Neural progenitor cell (in vitro differentiated cells): ENCODE results near the gene SLC51A. TPM values are rescaled to one million over a fixed set of nuclear protein-coding genes. Genes with fewer than 3 reads are reported as not detected.

Source experiments
- DNase-seq: peaks from one replicate; pipeline ENCODE4 v3.0.0-alpha.2; 2016; ENCODE audit warnings: low spot score
- H2AFZ ChIP-seq: fragments of 200-600 bp; sonication (generic); replicated peaks from 2 replicates; pipeline ENCODE4 v1.6.1; 2016; ENCODE audit warnings: antibody characterized with exemption
- H3F3A ChIP-seq: fragments of 200-600 bp; sonication (generic); 2 replicates; pipeline ENCODE4 v1.6.1; 2016; ENCODE audit warnings: antibody characterized with exemption, low read depth
- H3K27ac ChIP-seq: fragments of 200-600 bp; sonication (generic); 2 replicates; pipeline ENCODE4 v1.5.1; 2016; ENCODE audit warnings: mild to moderate bottlenecking
- H3K27me3 ChIP-seq: fragments of 200-600 bp; sonication (generic); 2 replicates; pipeline ENCODE4 v1.6.1; 2016; ENCODE audit warnings: mild to moderate bottlenecking, moderate library complexity
- H3K36me3 ChIP-seq: fragments of 200-600 bp; sonication (generic); 2 replicates; pipeline ENCODE4 v1.5.1; 2016
- H3K4me1 ChIP-seq: fragments of 200-600 bp; sonication (generic); 2 replicates; pipeline ENCODE4 v1.6.1; 2016; ENCODE audit warnings: mixed run types
- H3K4me2 ChIP-seq: fragments of 200-600 bp; sonication (generic); 2 replicates; pipeline ENCODE4 v1.6.1; 2016
- H3K4me3 ChIP-seq: fragments of 200-600 bp; sonication (generic); 2 replicates; pipeline ENCODE4 v1.5.1; 2016
- H3K79me2 ChIP-seq: fragments of 200-600 bp; sonication (generic); 2 replicates; pipeline ENCODE4 v1.6.1; 2016; ENCODE audit warnings: low read depth
- H3K9ac ChIP-seq: fragments of 200-600 bp; sonication (generic); 2 replicates; pipeline ENCODE4 v1.6.1; 2016
- H3K9me3 ChIP-seq: fragments of 200-600 bp; sonication (generic); 2 replicates; pipeline ENCODE4 v1.5.1; 2016; ENCODE audit warnings: low read depth
- H4K20me1 ChIP-seq: fragments of 200-600 bp; sonication (generic); 2 replicates; pipeline ENCODE4 v1.6.1; 2016; ENCODE audit warnings: low read depth
- H3K27ac Mint-ChIP-seq: 3 replicates; pipeline ENCODE4 v1.8.0; 2021; ENCODE audit warnings: mixed read lengths
- H3K27me3 Mint-ChIP-seq: 2 replicates; pipeline ENCODE4 v1.8.0; 2022; ENCODE audit warnings: low read depth, mild to moderate bottlenecking, inconsistent platforms, moderate library complexity, mixed read lengths; ENCODE audit not compliant: insufficient read depth
- H3K36me3 Mint-ChIP-seq: 3 replicates; pipeline ENCODE4 v1.8.0; 2021; ENCODE audit warnings: mixed read lengths
- H3K4me1 Mint-ChIP-seq: 3 replicates; pipeline ENCODE4 v1.8.0; 2021; ENCODE audit warnings: mixed read lengths
- H3K4me3 Mint-ChIP-seq: 3 replicates; pipeline ENCODE4 v1.8.0; 2021; ENCODE audit warnings: mild to moderate bottlenecking, moderate library complexity, mixed read lengths
- H3K9me3 Mint-ChIP-seq: 3 replicates; pipeline ENCODE4 v1.8.0; 2020; ENCODE audit warnings: mixed read lengths
- CTCF ChIP-seq: fragments of 200-600 bp; sonication (generic); IDR thresholded peaks from 2 replicates; pipeline ENCODE4 v1.5.1; 2017; ENCODE audit warnings: antibody characterized with exemption, mild to moderate bottlenecking
- EZH2 ChIP-seq: fragments of 200-600 bp; sonication (generic); IDR thresholded peaks from 2 replicates; pipeline ENCODE4 v1.6.1; 2017; ENCODE audit warnings: antibody characterized with exemption, mild to moderate bottlenecking, moderate library complexity
- EZH2phosphoT487 ChIP-seq: fragments of 200-600 bp; sonication (generic); IDR thresholded peaks from 2 replicates; pipeline ENCODE4 v1.6.1; 2017; ENCODE audit warnings: antibody characterized with exemption
- total RNA-seq: library from RNA; depleted of rRNA; stranded (reverse); fragments of >200 nt; gene quantifications from 2 replicates; pipeline ENCODE4 v1.2.3, GENCODE V29; 2015; ENCODE audit warnings: low replicate concordance

SLC51A gene
- total RNA-seq, 1 donor from 2014 or later = not detected

- Histone ChIP-seq H3K27me3 (peaks cover 19% of the 10 kb centered on the region), H4K20me1 (no peaks in the 10 kb centered on the region), H3K4me3 (no peak overlapping the region), H3K9ac (no peak overlapping the region), H3K9me3 (no peaks in the 10 kb centered on the region), H3K36me3 (no peaks in the 10 kb centered on the region), H3K79me2 (no peaks in the 10 kb centered on the region), H3K4me2 (no peak overlapping the region), H2AFZ (no peak overlapping the region), H3K4me1 (peaks cover 18% of the 10 kb centered on the region), H3F3A (peaks cover 6% of the 10 kb centered on the region), H3K27ac (no peak overlapping the region)
- Mint-ChIP-seq H3K27ac (no peak overlapping the region), H3K4me3 (peak overlapping the region; percentile 24), H3K9me3 (no peaks in the 10 kb centered on the region), H3K4me1 (peaks cover 23% of the 10 kb centered on the region), H3K27me3 (peaks cover 12% of the 10 kb centered on the region), H3K36me3 (no peaks in the 10 kb centered on the region)
- no peak for TF ChIP-seq CTCF
- no peak for TF ChIP-seq EZH2phosphoT487
- no peak for TF ChIP-seq EZH2
- DNase-seq = no peak
Observed at GRCh38 chr3:196220991-196221390, 4.7 kb downstream of the SLC51A start.

- H3K4me3 ChIP-seq = no peak overlapping the region
- TF ChIP-seq EZH2 (no peak), CTCF (no peak), EZH2phosphoT487 (no peak)
- Mint-ChIP-seq H3K36me3 (no peaks in the 10 kb centered on the region), H3K4me1 (peaks cover 22% of the 10 kb centered on the region), H3K27ac (no peak overlapping the region), H3K27me3 (peaks cover 9% of the 10 kb centered on the region), H3K4me3 (no peak overlapping the region), H3K9me3 (no peaks in the 10 kb centered on the region)
- H3K9me3 ChIP-seq = no peaks in the 10 kb centered on the region
- DNase-seq = no peak
- no peaks in the 10 kb centered on the region for H3K27me3 ChIP-seq
- H3K4me1 ChIP-seq = peaks cover 8% of the 10 kb centered on the region
- H3K36me3 ChIP-seq = no peaks in the 10 kb centered on the region
- H3K27ac ChIP-seq = no peak overlapping the region
- no peaks in the 10 kb centered on the region for H3K79me2 ChIP-seq
- H3F3A ChIP-seq = no peaks in the 10 kb centered on the region
- H4K20me1 ChIP-seq = no peaks in the 10 kb centered on the region
- no peak overlapping the region for H3K9ac ChIP-seq
- no peak overlapping the region for H2AFZ ChIP-seq
- H3K4me2 ChIP-seq = no peak overlapping the region
Observed at GRCh38 chr3:196222876-196223595, 6.7 kb downstream of the SLC51A start.

- TF ChIP-seq EZH2phosphoT487 (no peak), EZH2 (no peak), CTCF (no peak)
- DNase-seq = no peak
- no peak overlapping the region for H3K27ac Mint-ChIP-seq
Observed at GRCh38 chr3:196225086-196225485, 8.8 kb downstream of the SLC51A start.

More at GRCh38 chr3:196225086-196225485, 8.8 kb downstream of the SLC51A start:
- H3K9me3 ChIP-seq = no peaks in the 10 kb centered on the region
- H3K27ac ChIP-seq = no peak overlapping the region
- no peaks in the 10 kb centered on the region for H4K20me1 ChIP-seq
- H3K4me3 Mint-ChIP-seq = no peak overlapping the region
- no peaks in the 10 kb centered on the region for H3K27me3 ChIP-seq
- no peak overlapping the region for H3K4me2 ChIP-seq
- H3K4me1 ChIP-seq = no peaks in the 10 kb centered on the region
- H3K27me3 Mint-ChIP-seq = peaks cover 4% of the 10 kb centered on the region
- no peaks in the 10 kb centered on the region for H3K36me3 ChIP-seq
- no peaks in the 10 kb centered on the region for H3K79me2 ChIP-seq
- no peak overlapping the region for H3K9ac ChIP-seq
- no peaks in the 10 kb centered on the region for H3F3A ChIP-seq
- peaks cover 9% of the 10 kb centered on the region for H3K4me1 Mint-ChIP-seq
- no peaks in the 10 kb centered on the region for H3K36me3 Mint-ChIP-seq
- no peaks in the 10 kb centered on the region for H3K9me3 Mint-ChIP-seq
- no peak overlapping the region for H3K4me3 ChIP-seq
- H2AFZ ChIP-seq = no peak overlapping the region
